Endothelial cell of umbilical vein (primary cell): ENCODE results near the gene SH3PXD2B. TPM values are rescaled to one million over a fixed set of nuclear protein-coding genes. Genes with fewer than 3 reads are reported as not detected.

ENCODE experiments used
- BruUV-seq: library from RNA; stranded (reverse); fragments of 400-500 nt; replicated peaks from 2 replicates; lab custom pipeline; 2021; lab: Mats Ljungman, UMichigan
- CTCF ChIA-PET: fragments of 300-600, 350-600 bp; sonication (Branson Sonifier 250); formaldehyde crosslinking; loops from one replicate; lab custom pipeline; 2021; ENCODE audit warnings: antibody characterized with exemption, inconsistent platforms; lab: Charles Lee
- POLR2A ChIA-PET: fragments of 300-600, 350-600 bp; sonication (Branson Sonifier 250); formaldehyde crosslinking; loops from one replicate; lab custom pipeline; 2021; ENCODE audit warnings: antibody characterized with exemption, inconsistent platforms; lab: Charles Lee
- DNase-seq: peaks from one replicate; pipeline ENCODE4 v3.0.0-alpha.2; 2011; ENCODE audit warnings: low read depth, low spot score
- FAIRE-seq: peaks from 2 replicates; lab custom pipeline; 2011; peaks lifted over from hg19 to GRCh38; lab: Jason Lieb, UNC
- H2AFZ ChIP-seq: 2 replicates; pipeline ENCODE4 v1.6.0; 2012; ENCODE audit warnings: low read depth, low read length, control low read depth, inconsistent platforms
- H3K27ac ChIP-seq: 2 replicates; pipeline ENCODE4 v1.5.1; 2011; ENCODE audit warnings: low read depth, mild to moderate bottlenecking, control low read depth, low read length, moderate library complexity; ENCODE audit not compliant: insufficient read depth
- H3K27me3 ChIP-seq, 2 experiments: 2 replicates each; pipeline versions ENCODE4 v1.6.0 to v1.6.1; 2011; ENCODE audit warnings: low read length in 2 of 2, mixed read lengths in 1 of 2; ENCODE audit not compliant: control insufficient read depth in 2 of 2, insufficient read depth in 2 of 2
- H3K36me3 ChIP-seq, 2 experiments: 2 replicates in 1 of 2; 3 replicates in 1 of 2; pipeline ENCODE4 v1.5.1; 2011; ENCODE audit warnings: low read length in 2 of 2, mild to moderate bottlenecking in 1 of 2, moderate library complexity in 1 of 2; ENCODE audit not compliant: control insufficient read depth in 2 of 2, insufficient read depth in 2 of 2; ENCODE audit errors: extremely low read depth in 1 of 2
- H3K4me1 ChIP-seq: 3 replicates; pipeline ENCODE4 v1.5.1; 2011; ENCODE audit warnings: mild to moderate bottlenecking, low read length; ENCODE audit not compliant: control insufficient read depth, insufficient read depth; ENCODE audit errors: extremely low read depth
- H3K4me2 ChIP-seq: 2 replicates; pipeline ENCODE4 v1.6.1; 2011; ENCODE audit warnings: low read length, control low read depth, mixed read lengths; ENCODE audit not compliant: insufficient read depth
- H3K4me3 ChIP-seq, 3 experiments: fragments of 200-600 bp in 1 of 3; sonication (generic), shearing (Covaris generic) in 1 of 3; replicated peaks in 1 of 3; 2 replicates each; pipeline ENCODE4 v1.5.1; 2011 to 2016; ENCODE audit warnings: control low read depth in 3 of 3, low read length in 3 of 3, mild to moderate bottlenecking in 2 of 3, inconsistent platforms in 1 of 3, low read depth in 1 of 3, moderate library complexity in 1 of 3; ENCODE audit not compliant: insufficient read depth in 1 of 3
- H3K79me2 ChIP-seq: 2 replicates; pipeline ENCODE4 v1.6.0; 2012; ENCODE audit warnings: low read length, inconsistent platforms; ENCODE audit not compliant: control insufficient read depth, insufficient read depth
- H3K9ac ChIP-seq: replicated peaks from 2 replicates; pipeline ENCODE3; 2011; ENCODE audit warnings: low read length, control low read depth; ENCODE audit not compliant: insufficient read depth; ENCODE audit errors: extremely low read depth
- H3K9me1 ChIP-seq: replicated peaks from 3 replicates; pipeline ENCODE4 v1.6.0; 2011; ENCODE audit warnings: mild to moderate bottlenecking, low read length; ENCODE audit not compliant: control insufficient read depth, insufficient read depth; ENCODE audit errors: extremely low read depth
- H3K9me3 ChIP-seq: replicated peaks from 2 replicates; pipeline ENCODE4 v1.5.1; 2012; ENCODE audit warnings: low read length, inconsistent platforms; ENCODE audit not compliant: control insufficient read depth, insufficient read depth
- H4K20me1 ChIP-seq: replicated peaks from 2 replicates; pipeline ENCODE3; 2011; ENCODE audit warnings: mild to moderate bottlenecking, low read length; ENCODE audit not compliant: control insufficient read depth, insufficient read depth; ENCODE audit errors: extremely low read depth
- EZH2 ChIP-seq: IDR thresholded peaks from 2 replicates; pipeline ENCODE4 v1.6.1; 2012; ENCODE audit warnings: borderline replicate concordance, low read depth, mild to moderate bottlenecking, moderate library complexity, low read length, inconsistent platforms; ENCODE audit not compliant: severe bottlenecking
- FOS ChIP-seq: IDR thresholded peaks from 2 replicates; pipeline ENCODE4 v1.6.1; 2011; ENCODE audit warnings: mild to moderate bottlenecking, low read length, moderate library complexity, borderline replicate concordance; ENCODE audit not compliant: insufficient read depth
- GATA2 ChIP-seq: IDR thresholded peaks from 2 replicates; pipeline ENCODE4 v1.7.0; 2011; ENCODE audit warnings: low read depth, mild to moderate bottlenecking, moderate library complexity, mixed read lengths, low read length; ENCODE audit not compliant: insufficient read length, insufficient read depth
- JUN ChIP-seq: IDR thresholded peaks from 2 replicates; pipeline ENCODE4 v1.6.1; 2011; ENCODE audit warnings: borderline replicate concordance, low read depth; ENCODE audit not compliant: insufficient read length, insufficient read depth
- MYC ChIP-seq: IDR thresholded peaks from one replicate; pipeline ENCODE4 v1.6.1; 2011; ENCODE audit warnings: mild to moderate bottlenecking, low read depth, low read length
- POLR2A ChIP-seq: IDR thresholded peaks from 2 replicates; pipeline ENCODE4 v1.6.1; 2012; ENCODE audit warnings: low read depth, mild to moderate bottlenecking, control low read depth, low read length
- POLR2AphosphoS5 ChIP-seq: IDR thresholded peaks from 2 replicates; pipeline ENCODE4 v1.6.1; 2012; ENCODE audit warnings: low read depth, mild to moderate bottlenecking, control low read depth, low read length, moderate library complexity; ENCODE audit not compliant: insufficient read depth
- dilution Hi-C: fragments of 300-500 bp; cut with MboI; formaldehyde crosslinking; loops from one replicate; pipeline ENCODE4 v1.15.0; 2019; ENCODE audit warnings: low sequenced_read_pairs; ENCODE audit not compliant: extremely low pct_ligation_motif_present
- intact Hi-C: fragments of 100-400 bp; cut with micrococcal nuclease; formaldehyde crosslinking; loops from one replicate; pipeline ENCODE4 v1.10.0; 2022
- polyA plus RNA-seq, 4 experiments: library from polyadenylated mRNA; depleted of rRNA in 3 of 4; stranded (reverse) in 3 of 4; unstranded in 1 of 4; fragments of >200 nt; gene quantifications; 2 replicates each; pipeline versions ENCODE4 v1.2.1 to v1.2.3, GENCODE V29; 2011 to 2012; ENCODE audit warnings: missing spikeins in 1 of 4
- total RNA-seq: library from RNA; stranded (reverse); gene quantifications from 2 replicates; pipeline ENCODE4 v1.2.3, GENCODE V29; 2021
- TF ChIP-seq, protein P1 (sequence below), 2 donors: IDR thresholded peaks; 1 replicate in 1 of 2; 2 replicates in 1 of 2; pipeline ENCODE4 v1.5.1; 2011; ENCODE audit warnings: low read length in 2 of 2, mild to moderate bottlenecking in 2 of 2, moderate library complexity in 2 of 2, control low read depth in 1 of 2, inconsistent platforms in 1 of 2, low read depth in 1 of 2; ENCODE audit not compliant: insufficient read depth in 1 of 2; ENCODE audit errors: extremely low read depth in 1 of 2
- TF ChIP-seq, protein P2 (sequence below): IDR thresholded peaks from 2 replicates; pipeline ENCODE4 v1.6.1; 2011; ENCODE audit not compliant: insufficient read depth, insufficient read length

The SH3PXD2B gene
- total and polyA plus RNA-seq, 2 donors (not counting 3 experiments of a cell fraction or from before 2014, with no cell fraction given) = 23.5 to 66.3 TPM

DNA sequence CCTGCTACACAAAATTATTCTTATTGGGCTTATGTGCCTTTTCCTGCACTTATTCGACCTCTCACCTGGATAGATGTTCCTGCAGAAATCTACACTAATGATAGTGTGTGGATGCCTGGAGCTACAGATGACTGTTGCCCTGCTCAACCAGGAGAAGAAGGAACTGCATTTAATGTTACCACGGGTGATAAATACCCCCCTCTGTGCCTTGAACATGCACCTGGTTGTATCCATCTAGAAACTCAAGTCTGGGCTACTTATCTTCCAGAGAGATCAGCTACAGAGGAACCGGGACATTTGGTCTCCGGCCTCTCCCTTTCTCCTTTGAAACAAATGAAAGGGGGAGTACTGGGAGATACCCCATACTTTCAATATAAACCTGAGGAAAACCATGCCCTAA lies 54.5 kb downstream of the SH3PXD2B start:
- ChIA-PET CTCF (interaction anchor here (1.3 kb wide), 1 partner anchor 46 kb away, joined by 3 read pairs; no protein-coding TSS in a partner anchor), POLR2A (no interaction called here)
- no peak overlapping the region for H3K27ac ChIP-seq
- H2AFZ ChIP-seq = no peak overlapping the region
- peaks cover 7 to 9% of the 10 kb centered on the region in 2 experiments for H3K36me3 ChIP-seq
- FAIRE-seq (no peak), DNase-seq (no peak)
- no peak overlapping the region for H3K9ac ChIP-seq
- no peaks in the 10 kb centered on the region for H4K20me1 ChIP-seq
- dilution Hi-C loops = no loop called here
- intact Hi-C loops = loop anchor here (5.0 kb wide), 1 partner anchor 42 kb away; no protein-coding TSS in a partner anchor
- no peak for TF ChIP-seq POLR2AphosphoS5
- TF ChIP-seq MYC = no peak
- TF ChIP-seq, protein P1, sequence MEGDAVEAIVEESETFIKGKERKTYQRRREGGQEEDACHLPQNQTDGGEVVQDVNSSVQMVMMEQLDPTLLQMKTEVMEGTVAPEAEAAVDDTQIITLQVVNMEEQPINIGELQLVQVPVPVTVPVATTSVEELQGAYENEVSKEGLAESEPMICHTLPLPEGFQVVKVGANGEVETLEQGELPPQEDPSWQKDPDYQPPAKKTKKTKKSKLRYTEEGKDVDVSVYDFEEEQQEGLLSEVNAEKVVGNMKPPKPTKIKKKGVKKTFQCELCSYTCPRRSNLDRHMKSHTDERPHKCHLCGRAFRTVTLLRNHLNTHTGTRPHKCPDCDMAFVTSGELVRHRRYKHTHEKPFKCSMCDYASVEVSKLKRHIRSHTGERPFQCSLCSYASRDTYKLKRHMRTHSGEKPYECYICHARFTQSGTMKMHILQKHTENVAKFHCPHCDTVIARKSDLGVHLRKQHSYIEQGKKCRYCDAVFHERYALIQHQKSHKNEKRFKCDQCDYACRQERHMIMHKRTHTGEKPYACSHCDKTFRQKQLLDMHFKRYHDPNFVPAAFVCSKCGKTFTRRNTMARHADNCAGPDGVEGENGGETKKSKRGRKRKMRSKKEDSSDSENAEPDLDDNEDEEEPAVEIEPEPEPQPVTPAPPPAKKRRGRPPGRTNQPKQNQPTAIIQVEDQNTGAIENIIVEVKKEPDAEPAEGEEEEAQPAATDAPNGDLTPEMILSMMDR (IDR thresholded peaks at IDR 0.05; ENCODE audit: extremely low read depth in 1 of 2, insufficient read depth in 1 of 2, low read depth in 1 of 2, low read length in 2 of 2) = no peak
- TF ChIP-seq GATA2 = no peak
- TF ChIP-seq, protein P2, sequence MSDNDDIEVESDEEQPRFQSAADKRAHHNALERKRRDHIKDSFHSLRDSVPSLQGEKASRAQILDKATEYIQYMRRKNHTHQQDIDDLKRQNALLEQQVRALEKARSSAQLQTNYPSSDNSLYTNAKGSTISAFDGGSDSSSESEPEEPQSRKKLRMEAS = no peak
- TF ChIP-seq JUN = no peak
- TF ChIP-seq FOS = no peak
- TF ChIP-seq POLR2A = no peak
- no peak for TF ChIP-seq EZH2
- peaks cover 13% of the 10 kb centered on the region for H3K4me1 ChIP-seq
- no TSS peak for BruUV-seq
- no peaks in the 10 kb centered on the region for H3K27me3 ChIP-seq
- no peaks in the 10 kb centered on the region for H3K9me3 ChIP-seq
- no peak overlapping the region for H3K4me2 ChIP-seq
- peaks cover 2% of the 10 kb centered on the region for H3K79me2 ChIP-seq
- H3K4me3 ChIP-seq = no peak overlapping the region
- H3K9me1 ChIP-seq = no peaks in the 10 kb centered on the region
